Lower lobe of right lung (tissue), 2 donors: ENCODE results near the gene MED12. TPM values are rescaled to one million over a fixed set of nuclear protein-coding genes. Genes with fewer than 3 reads are reported as not detected.

ENCODE experiments used
- ATAC-seq, 2 donors: fragments of 200-7000 bp; cut with Tn5 transposase; one replicate each; pipeline ENCODE4 v1.9.1; 2020 to 2022; ENCODE audit warnings: mild to moderate bottlenecking in 2 of 2, moderate library complexity in 2 of 2
- DNase-seq: peaks from one replicate; pipeline ENCODE4 v3.0.0-alpha.2; 2020
- H3K27ac ChIP-seq: fragments of 200-600 bp; one replicate; pipeline ENCODE4 v1.8.0; 2022
- H3K27me3 ChIP-seq: fragments of 200-600 bp; one replicate; pipeline ENCODE4 v1.8.0; 2022; ENCODE audit warnings: low read depth
- H3K36me3 ChIP-seq: fragments of 200-600 bp; one replicate; pipeline ENCODE4 v1.8.0; 2022; ENCODE audit warnings: mild to moderate bottlenecking
- H3K4me1 ChIP-seq: fragments of 200-600 bp; one replicate; pipeline ENCODE4 v1.8.0; 2022
- H3K4me3 ChIP-seq: fragments of 200-600 bp; one replicate; pipeline ENCODE4 v1.8.0; 2022; ENCODE audit warnings: mild to moderate bottlenecking
- H3K9me3 ChIP-seq: fragments of 200-600 bp; one replicate; pipeline ENCODE4 v1.8.0; 2022
- intact Hi-C: fragments of 100-400 bp; cut with DNase I; formaldehyde crosslinking; loops from one replicate; pipeline ENCODE4 v1.11.0; 2022
- long read RNA-seq: library from polyadenylated mRNA; unstranded; transcript quantifications from one replicate; pipeline ENCODE4 v2.0.0, GENCODE V29; 2021
- total RNA-seq: library from RNA; stranded (reverse); fragmentation: NEBNext Ultra II Directional; extraction: Animal tissue kit (Norgen Biotek cat#: 25700); gene quantifications from one replicate; pipeline ENCODE4 v1.2.1, GENCODE V29; 2021
- TF ChIP-seq, protein P1 (sequence below): fragments of 200-600 bp; IDR thresholded peaks from one replicate; pipeline ENCODE4 v1.8.0; 2022; ENCODE audit warnings: antibody characterized with exemption, mild to moderate bottlenecking
- donor health status: DM: no; HTN: yes; CAD: no; lungs with severe emphysema.

MED12 gene
- 48.4 TPM for total RNA-seq
- long read RNA-seq, partial matches to known transcripts, result 12 of 18 reads
- long read RNA-seq, other reads (novel, unspliced or antisense), result 6 of 18 reads

DNA sequence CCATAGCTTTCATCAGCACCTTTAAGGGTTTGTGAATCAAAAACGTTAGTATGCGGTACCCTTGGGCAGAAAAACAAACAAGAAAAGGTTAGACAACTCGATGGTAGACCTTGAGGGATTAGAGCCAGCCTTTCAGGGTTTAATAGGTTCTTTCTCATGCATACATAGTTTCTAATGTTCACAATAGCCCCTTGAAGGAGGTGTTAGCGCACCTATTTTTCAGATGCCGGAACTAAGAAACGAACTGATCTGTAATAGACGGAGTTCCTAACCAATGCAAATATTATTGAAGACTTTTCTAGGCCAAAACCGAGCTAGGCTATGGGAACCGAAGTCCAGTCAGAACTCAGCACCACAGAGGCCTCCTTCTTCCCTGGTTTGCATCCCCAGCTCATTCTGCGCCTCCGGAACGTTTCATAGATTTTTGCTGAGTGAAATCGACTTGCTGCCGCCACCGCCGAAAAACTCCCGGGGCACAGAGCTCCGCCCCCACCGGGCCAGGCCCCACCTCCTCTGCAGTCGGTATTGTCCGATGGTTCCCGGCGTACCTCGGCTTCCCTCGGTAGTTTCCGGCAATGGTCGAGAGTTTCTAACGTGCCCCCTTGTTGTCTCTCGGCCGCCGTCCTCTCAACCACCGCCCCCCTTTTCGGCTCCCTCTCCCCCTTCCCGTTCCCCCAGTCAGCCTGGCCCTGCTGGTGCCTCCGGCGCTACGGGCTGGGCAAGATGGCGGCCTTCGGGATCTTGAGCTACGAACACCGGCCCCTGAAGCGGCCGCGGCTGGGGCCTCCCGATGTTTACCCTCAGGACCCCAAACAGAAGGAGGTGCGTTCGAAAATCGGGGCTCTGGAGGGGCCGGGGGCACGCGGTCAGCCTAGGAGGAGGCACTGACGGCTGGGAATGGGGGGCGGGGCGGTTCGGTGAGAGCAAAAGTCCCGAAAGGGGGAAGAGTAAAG is at the start of gene MED12:
Gene MED12, plus strand, starts transcription at position 565 of the 953 bp plus-strand sequence. Its CDS starts 159 bp downstream, at position 724.
- Histone ChIP-seq H3K4me3 (peak within 1 kb of the TSS; percentile 58), H3K36me3 (peaks cover 37% of the 10 kb centered on the region), H3K27me3 (no peaks in the 10 kb centered on the region), H3K4me1 (peaks cover 12% of the 10 kb centered on the region), H3K9me3 (no peaks in the 10 kb centered on the region), H3K27ac (peak within 1 kb of the TSS; percentile 78)
- ATAC-seq, result peak; percentile 97
- peak; percentile 84 for DNase-seq
- intact Hi-C loops, result no loop called here
- TF ChIP-seq, protein P1, sequence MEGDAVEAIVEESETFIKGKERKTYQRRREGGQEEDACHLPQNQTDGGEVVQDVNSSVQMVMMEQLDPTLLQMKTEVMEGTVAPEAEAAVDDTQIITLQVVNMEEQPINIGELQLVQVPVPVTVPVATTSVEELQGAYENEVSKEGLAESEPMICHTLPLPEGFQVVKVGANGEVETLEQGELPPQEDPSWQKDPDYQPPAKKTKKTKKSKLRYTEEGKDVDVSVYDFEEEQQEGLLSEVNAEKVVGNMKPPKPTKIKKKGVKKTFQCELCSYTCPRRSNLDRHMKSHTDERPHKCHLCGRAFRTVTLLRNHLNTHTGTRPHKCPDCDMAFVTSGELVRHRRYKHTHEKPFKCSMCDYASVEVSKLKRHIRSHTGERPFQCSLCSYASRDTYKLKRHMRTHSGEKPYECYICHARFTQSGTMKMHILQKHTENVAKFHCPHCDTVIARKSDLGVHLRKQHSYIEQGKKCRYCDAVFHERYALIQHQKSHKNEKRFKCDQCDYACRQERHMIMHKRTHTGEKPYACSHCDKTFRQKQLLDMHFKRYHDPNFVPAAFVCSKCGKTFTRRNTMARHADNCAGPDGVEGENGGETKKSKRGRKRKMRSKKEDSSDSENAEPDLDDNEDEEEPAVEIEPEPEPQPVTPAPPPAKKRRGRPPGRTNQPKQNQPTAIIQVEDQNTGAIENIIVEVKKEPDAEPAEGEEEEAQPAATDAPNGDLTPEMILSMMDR, result no peak

DNA sequence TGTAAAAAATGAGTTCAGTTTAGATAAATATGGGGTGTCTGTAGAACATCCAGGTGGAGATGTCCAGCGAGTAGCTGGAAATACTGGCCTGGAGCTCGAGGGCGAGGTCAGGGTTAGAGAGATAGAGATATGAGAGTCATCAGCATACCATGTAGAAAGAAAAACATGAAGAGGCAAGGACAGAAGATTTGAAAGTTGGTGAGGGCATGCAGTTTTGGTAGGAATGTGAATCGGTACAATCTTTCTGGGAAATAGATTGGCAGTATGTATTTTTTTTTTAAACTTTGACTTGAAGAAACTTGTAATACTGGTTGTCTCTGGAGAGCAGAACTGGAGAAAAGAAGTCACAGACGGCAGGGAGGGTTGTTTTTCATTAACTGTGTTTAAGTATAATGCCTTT is 47.9 kb upstream of the MED12 start:
- Histone ChIP-seq H3K36me3 (no peaks in the 10 kb centered on the region), H3K4me1 (no peaks in the 10 kb centered on the region), H3K9me3 (no peaks in the 10 kb centered on the region), H3K27me3 (no peaks in the 10 kb centered on the region), H3K4me3 (no peak overlapping the region), H3K27ac (no peak overlapping the region)
- ATAC-seq, result no peak
- intact Hi-C loops, result no loop called here
- TF ChIP-seq, protein P1, result no peak
- DNase-seq, result no peak

DNA sequence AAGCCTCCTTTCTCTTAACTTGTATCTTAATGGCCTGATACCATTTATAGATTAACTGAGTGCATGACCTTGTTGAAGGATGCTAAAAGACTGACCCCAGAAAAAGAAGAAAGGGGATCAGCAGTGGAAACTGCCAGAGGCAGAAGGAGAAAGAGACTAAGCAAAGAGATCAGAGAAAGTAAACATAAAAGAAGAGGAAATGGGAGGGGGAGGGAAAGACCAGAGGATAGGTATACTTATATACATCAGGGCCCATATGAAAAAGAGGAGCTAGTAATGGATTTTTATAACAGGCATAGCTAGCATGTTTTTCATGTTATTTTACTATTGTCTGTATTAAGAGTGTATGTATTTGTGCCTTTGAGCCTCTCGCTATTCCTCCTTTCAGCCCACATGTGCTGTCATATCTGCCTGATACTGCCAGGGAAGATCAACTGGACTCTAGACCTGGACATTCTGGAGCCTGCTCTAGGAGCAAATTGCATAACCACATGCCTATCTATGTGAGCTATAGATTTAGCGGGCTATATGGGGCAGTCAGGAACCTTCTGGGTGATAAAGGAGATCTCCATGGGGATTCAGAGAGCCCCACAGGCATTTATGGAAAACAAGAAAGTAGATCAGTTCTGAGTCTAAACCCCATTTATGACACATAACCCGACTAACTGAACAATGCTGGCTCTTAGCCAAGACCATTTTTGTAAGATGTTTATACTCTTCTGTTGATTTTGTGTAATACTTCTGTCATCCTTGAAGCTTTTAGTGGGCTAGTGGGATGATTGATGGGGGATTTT is 36.9 kb upstream of the MED12 start:
- ATAC-seq (no peak), DNase-seq (no peak)
- H3K4me1 ChIP-seq, result no peaks in the 10 kb centered on the region
- TF ChIP-seq, protein P1, result no peak
- no peaks in the 10 kb centered on the region for H3K9me3 ChIP-seq
- intact Hi-C loops, result no loop called here
- no peaks in the 10 kb centered on the region for H3K36me3 ChIP-seq
- no peaks in the 10 kb centered on the region for H3K27me3 ChIP-seq
- H3K27ac ChIP-seq, result no peak overlapping the region
- no peak overlapping the region for H3K4me3 ChIP-seq

DNA sequence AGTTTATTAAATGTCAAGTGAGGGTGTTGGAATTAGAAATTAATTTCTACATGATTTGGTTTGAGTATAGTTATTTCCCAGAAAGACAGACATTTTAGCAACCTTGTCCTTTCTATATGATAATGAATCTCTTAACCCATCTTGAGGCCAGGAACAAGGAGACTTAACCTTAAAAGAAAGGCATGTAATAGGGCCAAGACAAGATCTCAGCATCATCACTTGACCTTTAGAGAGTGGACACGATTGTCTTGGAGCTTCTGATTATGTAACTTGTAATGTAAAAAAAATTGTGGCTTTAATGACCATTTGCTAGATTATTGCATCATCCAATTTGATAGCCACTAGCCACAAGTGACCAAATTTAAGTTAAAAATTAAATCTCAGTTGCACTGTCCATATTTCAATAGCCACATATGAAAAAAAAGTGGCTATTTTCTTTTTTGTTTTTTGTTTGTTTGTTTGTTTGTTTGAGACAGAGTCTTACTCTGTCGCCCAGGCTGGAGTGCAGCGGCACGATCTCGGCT is 36.2 kb upstream of the MED12 start:
- no peaks in the 10 kb centered on the region for H3K36me3 ChIP-seq
- intact Hi-C loops, result no loop called here
- no peak for ATAC-seq
- H3K4me3 ChIP-seq, result no peak overlapping the region
- H3K27ac ChIP-seq, result no peak overlapping the region
- TF ChIP-seq, protein P1, result no peak
- no peak for DNase-seq
- H3K9me3 ChIP-seq, result no peaks in the 10 kb centered on the region
- H3K4me1 ChIP-seq, result no peaks in the 10 kb centered on the region
- no peaks in the 10 kb centered on the region for H3K27me3 ChIP-seq

DNA sequence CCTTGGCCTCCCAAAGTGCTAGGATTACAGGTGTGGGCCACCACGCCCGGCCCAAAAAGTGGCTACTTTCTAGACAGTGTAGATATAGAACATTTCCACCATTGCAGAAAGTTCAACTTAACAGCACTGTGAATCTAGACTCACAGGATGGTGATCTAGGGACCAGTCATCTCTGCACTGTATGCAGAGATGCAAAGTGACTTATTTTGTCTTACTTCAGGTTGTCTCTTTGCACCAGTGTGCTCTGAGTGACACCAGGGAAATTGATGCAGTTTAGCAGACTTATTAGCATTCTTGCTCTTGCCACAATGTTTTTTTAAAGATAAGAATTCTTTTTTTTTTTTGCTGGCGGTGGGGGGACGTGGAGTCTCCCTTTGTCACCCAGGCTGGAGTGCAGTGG is 35.6 kb upstream of the MED12 start:
- DNase-seq, result no peak
- intact Hi-C loops, result no loop called here
- ATAC-seq, result no peak
- H3K9me3 ChIP-seq, result no peaks in the 10 kb centered on the region
- TF ChIP-seq, protein P1, result no peak
- H3K27me3 ChIP-seq, result no peaks in the 10 kb centered on the region
- no peak overlapping the region for H3K4me3 ChIP-seq
- H3K4me1 ChIP-seq, result no peaks in the 10 kb centered on the region
- H3K36me3 ChIP-seq, result no peaks in the 10 kb centered on the region
- H3K27ac ChIP-seq, result no peak overlapping the region
